Upper lobe of left lung (tissue), 6 donors: Measurements from ENCODE around the gene ACTL6B. TPM values are rescaled to one million over a fixed set of nuclear protein-coding genes. Genes with fewer than 3 reads are reported as not detected.

ENCODE experiments used
- ATAC-seq, 2 donors: fragments of 200-7000 bp; cut with Tn5 transposase; one replicate each; pipeline ENCODE4 v1.9.1; 2022; ENCODE audit warnings: mild to moderate bottlenecking in 2 of 2, moderate library complexity in 2 of 2; ENCODE audit not compliant: low FRiP score in 2 of 2
- DNase-seq, 2 donors: peaks; one replicate each; pipeline ENCODE4 v3.0.0-alpha.2; 2019 to 2020
- H3K27ac ChIP-seq, 4 donors: fragments of 200-600 bp; sonication (generic); one replicate each; pipeline ENCODE4 v1.5.1; 2016 to 2019
- H3K27me3 ChIP-seq, 4 donors: fragments of 200-600 bp; sonication (generic); one replicate each; pipeline ENCODE4 v1.5.1; 2017 to 2019
- H3K36me3 ChIP-seq, 4 donors: fragments of 200-600 bp; sonication (generic); one replicate each; pipeline ENCODE4 v1.5.1; 2016 to 2019
- H3K4me1 ChIP-seq, 4 donors: fragments of 200-600 bp; sonication (generic); one replicate each; pipeline ENCODE4 v1.5.1; 2018 to 2019
- H3K4me3 ChIP-seq, 4 donors: fragments of 200-600 bp; sonication (generic); one replicate each; pipeline ENCODE4 v1.5.1; 2017 to 2019; ENCODE audit warnings: mild to moderate bottlenecking in 2 of 4, moderate library complexity in 1 of 4
- H3K9me3 ChIP-seq, 4 donors: fragments of 200-600 bp; sonication (generic); one replicate each; pipeline ENCODE4 v1.5.1; 2018 to 2019
- CTCF ChIP-seq, 6 experiments: fragments of 450-650 bp in 4 of 6; fragments of 200-600 bp in 2 of 6; sonication (generic) in 2 of 6; IDR thresholded peaks; one replicate each; pipeline ENCODE4 v1.5.1; 2016 to 2019; ENCODE audit warnings: antibody characterized with exemption in 6 of 6
- EP300 ChIP-seq, 4 donors: sonication (generic); formaldehyde crosslinking; IDR thresholded peaks; one replicate each; pipeline ENCODE4 v1.5.1; 2017; ENCODE audit warnings: antibody characterized with exemption in 4 of 4, control low read depth in 2 of 4
- POLR2A ChIP-seq, 4 donors: fragments of 450-650 bp; IDR thresholded peaks; one replicate each; pipeline ENCODE4 v1.5.1; 2016 to 2017; ENCODE audit warnings: antibody characterized with exemption in 4 of 4, mild to moderate bottlenecking in 2 of 4
- POLR2AphosphoS5 ChIP-seq, 2 donors: sonication (generic); formaldehyde crosslinking; IDR thresholded peaks; one replicate each; pipeline ENCODE4 v1.5.1; 2017; ENCODE audit warnings: antibody characterized with exemption in 2 of 2
- WGBS, 2 donors: methylation state at CpG; one replicate each; pipeline ENCODE4 v1.1.5; 2017 to 2018; 5-methylcytosine and 5-hydroxymethylcytosine counted together
- total RNA-seq, 6 donors: library from RNA; depleted of rRNA in 4 of 6; stranded (reverse); fragments of >200 nt in 4 of 6; gene quantifications; one replicate each; pipeline versions ENCODE4 v1.1.0 to v1.2.1, GENCODE V29; 2016 to 2021
- donor health status: DM: no; HTN: no; CAD: no; lungs with moderate emphysema.
- donor health status: DM: no; HTN: yes; CAD: no; lungs with severe emphysema.

The ACTL6B gene
- total RNA-seq, 6 donors from 2014 or later, result not detected

GRCh38 chr7:100680576-100681271 is 24.5 kb upstream of the ACTL6B start:
- no peak overlapping the region for H3K4me3 ChIP-seq
- H3K9me3 ChIP-seq, result no peaks in the 10 kb centered on the region
- peak overlapping the region; percentile 26 to 67 (median 40) for H3K27ac ChIP-seq
- TF ChIP-seq EP300 (IDR thresholded peaks at IDR 0.05) (no peak), CTCF (IDR thresholded peaks at IDR 0.05) (no peak), POLR2AphosphoS5 (IDR thresholded peaks at IDR 0.05) (no peak), POLR2A (IDR thresholded peaks at IDR 0.05) (peak in 1 of 4 donors; percentile 24)
- DNase-seq (peak in 1 of 2 donors; percentile 67), ATAC-seq (no peak)
- 88 to 90% methylated on average over 9 to 18 of the region's 18 CpGs for WGBS, 2 donors
- H3K27me3 ChIP-seq, result no peaks in the 10 kb centered on the region
- H3K36me3 ChIP-seq, result peaks cover 53 to 95% (median 86%) of the 10 kb centered on the region in 4 donors
- H3K4me1 ChIP-seq, result peaks cover 12 to 31% (median 20%) of the 10 kb centered on the region in 4 donors

DNA sequence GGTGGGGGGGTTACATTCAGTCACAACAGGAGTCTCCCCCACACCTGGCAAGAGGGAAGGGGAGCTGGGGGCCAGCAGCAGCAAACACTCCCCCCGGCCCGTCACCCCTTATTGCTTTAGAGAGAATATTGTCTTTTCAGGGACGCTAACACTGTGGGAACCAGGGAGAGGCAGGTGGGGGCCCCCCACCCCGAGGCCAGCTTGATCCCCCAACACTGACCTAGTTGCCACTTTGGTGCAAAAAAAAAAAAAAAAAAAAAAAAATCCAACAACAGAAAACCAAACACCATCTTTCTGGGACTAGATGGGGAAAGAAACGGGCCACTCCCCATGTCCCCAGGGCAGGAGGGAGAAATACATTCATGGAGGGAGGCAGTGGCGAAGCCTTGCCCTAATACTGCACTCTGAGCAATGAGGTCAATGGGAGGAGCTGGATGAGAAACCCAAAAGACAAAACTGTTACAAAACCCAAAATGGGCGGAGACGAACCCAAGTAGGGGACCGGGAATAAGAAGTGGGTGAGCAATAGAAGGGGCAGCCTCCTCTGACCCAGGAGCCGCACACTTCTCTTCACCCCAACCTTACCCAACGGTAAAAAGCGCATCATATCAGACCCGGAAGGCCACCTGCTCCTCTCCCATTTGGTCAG is 23.8 kb upstream of the ACTL6B start:
- Histone ChIP-seq H3K9me3 (no peaks in the 10 kb centered on the region), H3K36me3 (peaks cover 47 to 89% (median 80%) of the 10 kb centered on the region in 4 donors), H3K4me3 (no peak overlapping the region), H3K27ac (peak overlapping the region; percentile 26 to 67 (median 40)), H3K4me1 (peaks cover 12 to 37% (median 22%) of the 10 kb centered on the region in 4 donors), H3K27me3 (no peaks in the 10 kb centered on the region)
- DNase-seq, result peak in 1 of 2 donors; percentile 36
- 73 to 78% methylated on average over 13 of the region's 13 CpGs for WGBS, 2 donors
- ATAC-seq, result peak in 1 of 2 donors; percentile 68
- no peak for TF ChIP-seq CTCF (IDR thresholded peaks at IDR 0.05)
- TF ChIP-seq EP300 (IDR thresholded peaks at IDR 0.05), result no peak
- TF ChIP-seq POLR2AphosphoS5 (IDR thresholded peaks at IDR 0.05), result no peak
- TF ChIP-seq POLR2A (IDR thresholded peaks at IDR 0.05), result no peak

GRCh38 chr7:100679129-100679926 is 23.1 kb upstream of the ACTL6B start:
- H3K4me1 ChIP-seq, result peaks cover 12 to 37% (median 22%) of the 10 kb centered on the region in 4 donors
- DNase-seq (peak in 1 of 2 donors; percentile 25), ATAC-seq (no peak)
- WGBS, 2 donors, result 81 to 85% methylated on average over 9 to 13 of the region's 13 CpGs
- no peaks in the 10 kb centered on the region for H3K27me3 ChIP-seq
- H3K4me3 ChIP-seq, result no peak overlapping the region
- H3K27ac ChIP-seq, result peak overlapping the region in 3 of 4 donors; percentile 12 to 35 (median 31)
- no peaks in the 10 kb centered on the region for H3K9me3 ChIP-seq
- TF ChIP-seq EP300 (IDR thresholded peaks at IDR 0.05) (no peak), CTCF (IDR thresholded peaks at IDR 0.05) (no peak), POLR2AphosphoS5 (IDR thresholded peaks at IDR 0.05) (no peak)
- H3K36me3 ChIP-seq, result peaks cover 43 to 81% (median 72%) of the 10 kb centered on the region in 4 donors

GRCh38 chr7:100678291-100678984 is 22.2 kb upstream of the ACTL6B start:
- TF ChIP-seq CTCF (IDR thresholded peaks at IDR 0.05) (no peak), POLR2AphosphoS5 (IDR thresholded peaks at IDR 0.05) (no peak), POLR2A (IDR thresholded peaks at IDR 0.05) (no peak), EP300 (IDR thresholded peaks at IDR 0.05) (no peak)
- Histone ChIP-seq H3K4me1 (peaks cover 12 to 37% (median 22%) of the 10 kb centered on the region in 4 donors), H3K9me3 (no peaks in the 10 kb centered on the region), H3K27me3 (no peaks in the 10 kb centered on the region), H3K27ac (peak overlapping the region in 2 of 4 donors; percentile 31 to 45), H3K4me3 (no peak overlapping the region), H3K36me3 (peaks cover 34 to 73% (median 64%) of the 10 kb centered on the region in 4 donors)
- peak in 1 of 2 donors; percentile 81 for DNase-seq
- 88% methylated on average over 13 to 32 of the region's 35 CpGs for WGBS, 2 donors
- no peak for ATAC-seq
